ENCODE data around the gene ATG2A.
A peak's percentile ranks its signal among the peaks of the same experiment; 100 is the strongest.

The ATG2A gene

DNA sequence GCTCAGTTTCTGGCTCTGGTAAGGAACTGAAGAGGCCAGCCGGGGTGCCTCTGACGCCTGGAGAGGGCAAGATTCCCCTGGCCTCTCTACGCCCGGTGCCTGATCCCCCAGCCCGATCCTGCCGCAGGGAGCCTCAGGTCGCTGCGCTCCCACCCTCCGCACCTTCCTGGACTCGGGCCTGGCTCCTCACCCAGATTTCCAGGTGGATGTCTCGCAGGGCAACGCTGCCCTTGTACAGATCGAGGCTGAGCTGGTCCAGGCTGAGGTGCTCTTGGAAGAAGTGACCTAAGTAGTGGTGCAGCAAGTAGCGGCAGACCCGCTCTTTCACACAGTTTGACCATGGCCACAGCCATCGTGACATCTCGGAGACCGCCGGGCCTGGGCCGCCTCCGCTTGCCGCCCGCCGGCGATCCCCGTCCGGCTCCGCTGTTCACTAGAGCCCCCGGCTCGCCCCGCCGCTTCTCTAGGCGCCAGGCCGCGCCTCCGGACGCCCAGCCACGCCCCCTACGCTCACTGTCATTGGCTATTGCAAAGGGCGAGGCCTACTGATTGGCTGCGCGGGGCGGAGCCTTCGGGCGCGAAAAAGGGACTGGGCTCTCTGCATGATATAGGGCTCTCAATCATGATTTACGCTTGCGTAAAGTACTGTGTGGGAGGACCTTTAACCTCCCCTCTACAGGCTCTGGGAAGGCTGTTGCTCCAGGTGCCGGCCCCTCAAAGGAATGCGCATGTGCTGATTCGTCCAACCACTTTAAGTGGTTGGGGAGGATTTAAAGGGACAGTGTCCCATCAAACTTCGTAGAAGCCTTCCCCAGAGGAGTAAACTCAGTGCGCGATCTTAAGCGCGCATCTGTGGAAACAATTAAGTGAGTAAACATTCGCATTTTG is at the start of gene ATG2A:
Gene ATG2A, minus strand, starts transcription at position 435 of the 888 bp plus-strand sequence. Its CDS starts 74 bp downstream, at position 361.
- DNase-seq = peak; percentile 99

DNA sequence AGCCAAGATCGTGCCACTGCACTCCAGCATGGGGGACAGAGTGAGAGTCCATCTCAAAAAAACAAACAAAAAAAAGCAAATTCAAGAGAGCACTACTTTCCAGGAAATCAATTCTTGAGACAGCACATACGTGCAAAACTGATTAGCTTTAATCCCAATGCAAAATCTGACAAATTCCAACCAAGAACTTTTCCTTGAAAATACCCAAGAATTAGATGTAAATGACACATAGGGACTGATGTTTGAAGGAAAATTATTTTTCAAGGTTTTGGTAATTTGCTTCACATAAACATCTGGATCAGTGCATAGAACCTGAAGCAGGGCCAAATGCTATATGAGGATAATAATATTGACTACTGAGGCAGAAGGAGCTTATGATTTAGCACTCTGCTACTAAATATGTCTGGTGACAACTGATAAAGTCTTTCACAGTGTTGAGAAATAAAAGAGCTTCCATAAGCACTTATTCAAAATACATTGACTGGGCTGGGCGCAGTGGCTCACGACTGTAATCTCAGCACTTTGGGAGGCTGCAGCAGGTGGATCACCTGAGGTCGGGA is 46.1 kb upstream of the ATG2A start:
- DNase-seq = no peak

DNA sequence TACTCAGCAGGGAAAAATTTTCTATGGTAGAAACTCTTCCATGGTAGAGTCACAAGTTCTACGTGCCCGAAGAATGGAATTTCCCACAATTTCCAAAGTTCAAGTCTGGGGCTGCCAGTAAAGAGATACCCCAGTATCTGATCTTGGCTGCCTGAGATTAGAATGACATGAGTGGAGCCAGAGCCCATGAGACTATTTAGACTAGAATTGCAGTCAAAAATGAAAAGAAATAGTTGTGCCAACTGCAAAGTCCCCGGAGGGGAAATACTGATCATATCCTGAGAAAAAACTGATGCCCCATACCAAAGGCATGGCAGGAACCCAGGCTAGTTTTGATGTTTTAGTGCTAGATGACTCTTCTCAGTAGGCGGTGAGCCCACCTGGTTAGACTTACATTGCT is 43.7 kb upstream of the ATG2A start:
- no peak for DNase-seq

DNA sequence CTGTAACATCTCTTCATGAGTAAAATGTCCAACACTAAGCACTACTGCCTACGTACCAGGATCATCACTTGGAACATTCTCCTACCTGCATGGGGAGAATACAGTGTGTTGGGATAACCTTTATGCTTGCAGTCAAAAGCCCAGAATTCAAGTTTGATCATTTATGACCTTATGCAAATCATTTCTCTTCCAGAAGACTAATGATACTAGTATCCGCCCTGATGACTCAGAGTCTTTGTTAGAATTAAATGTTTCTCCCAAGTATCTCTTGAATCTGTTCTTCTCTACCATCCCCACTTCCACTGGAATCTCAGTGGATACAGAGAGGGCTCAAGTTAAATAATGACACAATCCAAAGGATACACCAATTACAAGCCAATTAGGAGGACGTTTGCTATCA is 42.5 kb upstream of the ATG2A start:
- no peak for DNase-seq

DNA sequence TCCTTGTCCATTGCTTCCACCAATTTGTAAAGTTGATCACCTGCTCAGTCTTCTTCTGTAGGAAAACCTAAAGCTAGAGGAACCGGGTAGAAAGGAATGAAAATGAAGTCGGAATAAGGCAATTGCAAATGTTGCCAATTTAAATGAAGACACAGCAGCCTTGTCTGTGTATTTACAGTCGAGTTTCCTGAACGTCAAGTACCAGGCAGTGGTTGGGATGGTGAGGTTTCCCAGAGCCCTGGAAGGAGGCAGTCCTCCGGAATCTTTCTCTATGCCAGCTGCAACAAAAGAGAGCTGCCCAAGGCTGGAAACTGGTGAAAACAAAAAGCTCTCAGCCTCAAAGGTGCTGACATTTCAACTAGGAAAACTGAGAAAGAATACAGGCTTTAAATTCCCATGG is 37.2 kb upstream of the ATG2A start:
- DNase-seq = no peak

DNA sequence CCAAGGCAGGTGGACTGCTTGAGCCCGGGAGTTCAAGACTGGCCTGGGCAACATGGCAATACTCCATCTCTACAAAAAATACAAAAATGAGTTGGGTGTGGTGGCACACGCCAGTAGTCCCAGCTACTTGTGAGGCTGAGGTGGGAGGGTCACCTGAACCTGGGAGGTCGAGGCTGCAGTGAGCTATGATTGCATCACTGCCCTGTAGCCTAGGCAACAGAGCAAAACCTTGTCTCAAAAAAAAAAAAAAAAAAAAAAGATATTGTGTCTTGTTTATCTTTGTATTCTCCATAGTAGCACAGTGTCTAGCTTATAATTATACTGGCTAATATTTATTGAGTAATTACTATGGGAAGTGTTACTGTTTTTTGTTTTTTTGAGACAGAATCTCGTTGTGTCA is 34.5 kb upstream of the ATG2A start:
- no peak for DNase-seq

DNA sequence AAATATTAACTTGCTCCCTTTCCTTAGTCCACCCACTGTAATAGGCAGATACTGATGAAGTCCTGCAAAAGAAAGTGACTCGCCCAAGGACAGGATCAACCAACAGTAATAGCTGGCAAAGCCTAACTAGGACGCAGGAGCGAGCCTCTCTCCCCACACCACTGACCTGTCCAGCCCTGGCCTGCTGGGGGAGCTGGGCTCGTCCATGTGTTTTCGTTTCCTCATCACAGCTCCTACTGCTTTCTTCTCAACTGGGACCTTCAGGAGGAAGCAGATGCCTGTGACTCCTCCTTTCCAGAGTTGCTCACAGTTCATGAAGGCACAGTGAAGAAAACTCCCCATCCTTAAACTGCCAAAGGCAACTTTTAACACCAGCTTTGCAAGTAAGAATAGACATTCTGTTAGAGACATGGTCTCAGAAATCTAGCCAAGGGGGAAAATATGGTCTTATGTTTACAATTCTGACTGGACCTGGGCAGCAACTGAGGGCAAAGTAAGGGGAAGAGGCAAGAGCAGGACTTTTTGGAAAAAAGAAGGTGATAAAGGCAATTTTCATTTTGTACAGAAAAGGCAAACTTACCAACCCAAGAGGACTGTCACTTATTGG is 30.3 kb upstream of the ATG2A start:
- DNase-seq = no peak

DNA sequence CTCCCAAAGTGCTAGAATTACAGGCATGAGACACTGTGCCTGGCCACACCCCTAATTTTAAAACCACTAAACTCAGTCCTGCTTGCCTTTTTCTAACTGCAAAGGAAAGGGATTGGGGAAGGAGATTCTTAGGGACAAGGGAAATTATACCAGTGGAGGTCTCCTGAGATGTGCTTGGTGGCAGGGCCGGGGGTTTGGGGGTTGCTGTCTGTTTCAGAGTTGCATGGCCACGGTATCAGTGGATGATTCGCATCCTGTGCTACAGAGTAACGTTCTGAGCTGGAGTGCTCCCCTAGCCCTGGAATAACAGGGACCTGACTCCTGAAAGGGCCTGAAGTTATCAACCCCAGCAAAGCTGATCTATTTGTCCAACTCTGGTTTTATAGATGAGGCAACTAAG is 19.5 kb upstream of the ATG2A start:
- no peak for DNase-seq

DNA sequence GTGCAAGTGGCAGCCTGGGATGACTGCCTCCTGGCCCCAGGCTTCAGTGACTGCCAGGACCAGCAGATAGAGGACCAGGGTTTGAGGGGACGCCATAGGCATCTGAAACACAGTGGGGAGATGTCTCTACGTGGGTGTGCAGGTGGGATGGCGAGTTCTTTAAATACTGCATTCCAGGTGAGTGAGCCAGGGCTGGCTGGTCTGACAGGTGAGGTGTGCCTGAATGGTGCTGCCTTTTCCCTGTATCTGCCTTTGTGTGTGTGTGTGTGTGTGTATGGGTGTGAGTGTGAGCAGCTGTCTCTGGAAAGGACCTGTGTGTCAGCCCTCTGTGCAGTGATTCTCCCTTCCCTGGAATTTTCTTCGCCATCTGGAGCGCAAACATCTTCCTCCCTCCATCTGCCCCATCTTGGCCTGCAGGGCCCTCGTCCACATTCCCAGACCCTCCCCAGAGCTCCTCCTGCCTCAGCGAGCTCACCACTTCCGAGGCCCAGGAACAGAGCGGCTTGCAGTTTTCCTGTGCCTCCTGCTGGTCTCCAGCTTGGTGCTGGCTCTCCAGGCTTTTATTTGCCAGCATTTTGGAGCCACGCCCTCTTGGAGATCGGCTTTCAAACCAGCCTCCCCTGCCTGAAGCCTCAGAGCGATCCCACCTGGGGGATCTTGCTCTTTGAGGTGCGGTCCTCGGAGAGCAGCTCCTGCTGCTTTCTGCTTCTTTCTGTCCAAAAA is 18.5 kb upstream of the ATG2A start, which contains the start of gene GPHA2:
Gene GPHA2, minus strand, starts transcription at position 535 of the 723 bp plus-strand sequence. Its CDS starts 433 bp downstream, at position 102.
- DNase-seq = no peak

DNA sequence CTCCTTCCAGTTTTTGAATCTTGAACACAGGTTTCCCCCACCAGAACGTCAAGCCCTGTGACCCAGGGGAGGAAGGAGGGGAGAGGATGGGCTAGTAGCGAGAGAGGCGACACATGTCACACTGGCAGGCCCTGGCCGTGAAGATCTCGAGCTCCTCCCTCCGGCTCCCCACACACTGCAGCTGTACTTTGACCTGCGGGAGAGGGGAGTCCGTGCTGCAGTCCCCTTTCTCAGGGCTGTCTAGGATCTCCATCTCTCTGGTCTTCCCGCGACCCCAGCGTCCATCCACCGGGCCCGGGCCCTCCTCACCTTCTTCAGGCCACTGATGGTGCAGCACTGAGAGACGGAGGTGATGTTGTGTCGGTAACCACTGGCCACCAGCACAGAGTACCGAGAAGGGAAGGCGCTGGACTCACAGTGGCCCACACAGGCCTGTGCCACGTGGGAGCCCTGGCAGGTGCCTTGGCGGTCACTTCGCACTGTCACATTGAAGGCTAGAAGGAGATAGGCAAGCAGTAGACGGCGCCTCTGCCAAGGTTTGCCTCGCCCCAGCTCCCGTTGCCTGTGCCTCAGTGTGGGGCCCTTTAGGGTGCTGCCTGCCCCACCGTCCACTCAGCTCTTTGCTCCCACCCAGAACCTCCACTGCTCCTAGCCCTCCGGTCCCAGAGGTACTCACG is 17.8 kb upstream of the ATG2A start:
- no peak for DNase-seq

DNA sequence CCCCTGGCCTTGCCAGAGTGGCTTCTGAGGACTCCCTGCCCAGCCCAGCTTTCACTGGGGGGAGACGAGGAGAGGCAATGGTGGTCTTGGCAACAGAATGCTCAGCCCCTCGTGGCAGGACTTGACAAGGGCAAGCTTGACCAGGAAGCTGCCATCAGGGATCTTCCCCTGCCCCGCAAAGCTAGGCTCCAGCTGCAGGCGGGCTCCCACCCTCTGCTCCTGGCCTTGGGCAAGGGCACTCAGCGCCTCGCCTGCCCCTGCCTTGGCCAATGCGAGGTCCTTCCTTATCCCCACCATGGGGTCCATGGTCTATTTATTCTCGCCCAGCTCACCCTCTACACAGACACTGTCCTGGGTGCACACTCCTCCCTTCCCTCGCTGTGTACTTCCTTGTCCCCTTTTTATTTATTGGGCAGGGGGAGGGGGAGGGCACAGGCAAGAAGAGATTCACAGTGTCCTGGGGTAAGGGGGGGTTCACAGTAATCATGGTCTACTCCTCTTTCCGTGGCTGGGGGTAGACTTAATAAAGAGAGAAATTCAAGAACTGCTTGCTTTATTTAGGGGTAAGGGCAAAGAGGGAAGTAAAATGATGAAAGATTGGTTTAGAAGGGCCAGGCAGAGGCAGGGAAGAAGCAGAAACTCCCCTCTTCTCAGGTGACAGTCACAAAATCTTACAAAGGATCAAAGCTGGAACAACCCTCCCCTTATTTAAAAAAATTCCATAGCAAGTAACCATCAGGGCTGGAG is 17.1 kb upstream of the ATG2A start:
- DNase-seq = no peak

DNA sequence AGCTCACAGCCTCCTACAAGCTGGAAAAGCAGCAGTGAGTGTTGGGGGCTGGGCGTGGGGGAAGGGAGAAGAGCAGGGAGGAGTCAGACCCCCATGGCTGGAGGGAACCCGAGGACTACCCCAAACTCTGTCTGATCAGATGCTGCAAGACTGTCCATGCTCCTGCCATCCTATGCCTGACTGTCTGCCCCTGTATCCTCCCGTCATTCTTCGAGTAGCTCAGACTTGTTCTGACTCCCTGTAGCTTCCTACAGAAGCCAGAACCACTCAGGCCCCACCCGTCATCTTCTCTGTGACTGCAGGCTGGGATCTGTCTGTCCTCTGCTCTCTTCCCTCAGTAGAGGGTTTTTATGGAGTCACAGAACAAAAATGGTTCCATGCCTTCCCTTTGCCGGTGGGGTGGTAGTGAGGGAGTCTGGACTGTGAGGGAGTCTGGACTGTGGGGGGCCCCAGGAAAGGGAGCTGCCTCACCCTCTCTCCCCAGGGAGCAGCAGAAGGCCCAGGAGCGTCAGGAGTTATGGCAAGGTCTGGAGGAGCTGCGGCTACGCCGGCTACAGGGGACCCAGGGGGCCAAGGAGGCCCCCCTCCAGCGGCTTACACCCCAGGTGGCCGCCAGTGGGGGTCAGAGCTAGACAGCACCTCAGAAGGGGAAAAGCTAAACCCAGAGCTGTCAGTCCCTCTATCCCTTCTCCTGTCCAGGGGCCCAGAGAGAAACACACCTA is 16.4 kb upstream of the ATG2A start:
- no peak for DNase-seq

DNA sequence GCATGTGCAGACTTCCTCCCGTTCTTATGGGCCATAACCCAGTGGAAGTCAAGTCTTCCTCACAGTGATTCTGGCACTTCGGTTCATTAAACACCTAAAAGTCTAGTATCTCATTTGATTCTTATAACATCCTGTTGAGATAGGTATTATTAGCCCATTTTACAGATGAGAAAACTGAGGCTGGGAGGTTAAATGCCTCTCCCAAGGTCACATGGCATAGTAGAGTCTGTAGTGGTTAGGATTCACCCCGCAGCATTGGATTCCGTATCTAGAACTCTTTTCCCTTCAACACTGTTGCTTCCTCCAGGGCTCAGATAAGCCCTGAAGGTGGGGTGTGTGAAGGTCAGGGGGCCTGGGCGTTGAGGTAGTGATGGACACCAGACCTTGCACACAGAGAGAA is 15.3 kb upstream of the ATG2A start:
- DNase-seq = no peak

DNA sequence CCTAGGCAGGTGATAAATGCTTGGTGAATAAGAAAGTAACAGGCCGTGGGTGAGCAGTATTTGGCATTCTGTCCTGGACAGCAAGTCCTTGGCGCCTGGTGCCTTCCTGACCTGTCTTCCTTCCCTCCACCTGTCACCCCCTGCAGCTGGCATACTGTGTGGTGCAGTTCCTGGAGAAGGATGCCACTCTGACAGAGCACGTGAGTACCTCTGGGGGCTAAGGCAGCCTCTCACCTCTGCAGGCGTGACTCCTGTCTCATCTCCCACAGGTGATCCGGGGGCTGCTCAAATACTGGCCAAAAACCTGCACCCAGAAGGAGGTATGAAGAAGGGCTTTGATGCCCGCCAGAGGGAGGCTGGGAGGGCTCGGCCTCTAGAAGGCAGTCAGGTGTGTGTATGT is 14.3 kb upstream of the ATG2A start:
- no peak for DNase-seq

DNA sequence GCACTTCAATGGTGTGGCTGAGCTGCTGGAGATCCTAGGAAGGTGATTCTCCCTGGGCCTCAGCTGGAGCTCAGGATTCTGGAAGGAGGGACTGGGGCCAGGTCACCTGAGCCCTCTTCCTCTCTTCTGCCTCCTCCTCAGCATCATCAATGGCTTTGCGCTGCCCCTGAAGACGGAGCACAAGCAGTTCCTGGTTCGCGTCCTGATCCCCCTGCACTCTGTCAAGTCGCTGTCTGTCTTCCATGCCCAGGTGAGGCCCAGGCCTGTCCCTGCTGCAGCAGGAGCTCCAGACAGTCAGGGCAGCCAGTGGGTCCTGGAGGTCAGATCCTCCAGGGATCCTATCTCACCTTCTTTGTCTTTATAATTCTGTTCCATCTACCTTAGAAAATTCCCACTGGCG is 13.3 kb upstream of the ATG2A start:
- DNase-seq = no peak

DNA sequence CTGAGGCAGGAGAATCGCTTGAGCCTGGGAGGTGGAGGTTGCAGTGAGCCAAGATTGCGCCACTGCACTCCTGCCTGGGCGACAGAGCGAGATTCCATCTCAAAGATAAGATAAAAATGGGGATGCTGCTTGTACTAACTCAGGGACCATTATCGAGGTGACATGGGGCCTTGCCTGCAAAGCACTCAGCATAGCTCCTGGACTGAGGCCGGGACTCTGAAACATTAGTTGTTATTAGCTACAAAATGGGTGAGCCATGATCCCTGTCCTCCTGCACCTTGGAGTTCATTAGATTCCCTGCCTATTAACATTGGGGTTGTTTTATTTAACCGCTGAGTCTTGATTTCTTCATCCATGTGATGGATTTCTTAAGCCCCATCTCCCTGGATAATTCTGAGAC is 12.6 kb upstream of the ATG2A start:
- no peak for DNase-seq

DNA sequence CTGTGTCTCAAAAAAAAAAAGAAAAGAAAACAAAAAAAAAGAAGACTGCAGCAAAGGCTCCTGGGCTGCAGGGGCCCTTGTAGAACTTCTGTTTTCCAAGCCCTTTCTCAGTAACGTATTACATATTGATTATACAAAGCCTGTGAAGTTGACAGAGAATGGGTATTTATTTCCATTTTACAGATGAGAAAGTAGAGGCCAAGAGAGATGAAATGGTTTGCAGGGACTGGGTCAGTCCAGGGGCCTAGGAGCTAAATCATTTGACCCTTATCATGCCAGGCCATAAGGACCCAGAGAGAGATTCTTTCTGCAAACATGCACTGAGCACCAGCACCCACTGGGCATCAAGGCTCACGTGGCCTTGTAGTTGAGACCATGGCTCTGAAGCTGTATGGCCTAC is 11.9 kb upstream of the ATG2A start:
- DNase-seq = no peak

DNA sequence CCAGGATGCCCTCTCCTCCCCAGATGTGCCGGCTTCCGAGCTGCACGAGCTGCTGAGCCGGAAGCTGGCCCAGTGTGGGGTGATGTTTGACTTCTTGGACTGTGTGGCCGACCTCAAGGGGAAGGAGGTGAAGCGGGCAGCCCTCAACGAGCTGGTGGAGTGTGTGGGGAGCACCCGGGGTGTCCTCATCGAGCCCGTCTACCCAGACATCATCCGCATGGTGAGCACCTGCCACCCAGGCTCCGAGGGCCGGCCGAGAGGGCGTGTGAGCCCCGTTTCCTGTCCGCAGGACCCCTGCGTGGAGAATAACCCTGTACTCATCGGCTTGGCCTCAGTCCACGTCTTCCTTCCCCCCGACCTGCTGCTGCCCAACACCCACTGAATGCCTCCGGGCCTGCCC is 9.7 kb upstream of the ATG2A start:
- DNase-seq = no peak

DNA sequence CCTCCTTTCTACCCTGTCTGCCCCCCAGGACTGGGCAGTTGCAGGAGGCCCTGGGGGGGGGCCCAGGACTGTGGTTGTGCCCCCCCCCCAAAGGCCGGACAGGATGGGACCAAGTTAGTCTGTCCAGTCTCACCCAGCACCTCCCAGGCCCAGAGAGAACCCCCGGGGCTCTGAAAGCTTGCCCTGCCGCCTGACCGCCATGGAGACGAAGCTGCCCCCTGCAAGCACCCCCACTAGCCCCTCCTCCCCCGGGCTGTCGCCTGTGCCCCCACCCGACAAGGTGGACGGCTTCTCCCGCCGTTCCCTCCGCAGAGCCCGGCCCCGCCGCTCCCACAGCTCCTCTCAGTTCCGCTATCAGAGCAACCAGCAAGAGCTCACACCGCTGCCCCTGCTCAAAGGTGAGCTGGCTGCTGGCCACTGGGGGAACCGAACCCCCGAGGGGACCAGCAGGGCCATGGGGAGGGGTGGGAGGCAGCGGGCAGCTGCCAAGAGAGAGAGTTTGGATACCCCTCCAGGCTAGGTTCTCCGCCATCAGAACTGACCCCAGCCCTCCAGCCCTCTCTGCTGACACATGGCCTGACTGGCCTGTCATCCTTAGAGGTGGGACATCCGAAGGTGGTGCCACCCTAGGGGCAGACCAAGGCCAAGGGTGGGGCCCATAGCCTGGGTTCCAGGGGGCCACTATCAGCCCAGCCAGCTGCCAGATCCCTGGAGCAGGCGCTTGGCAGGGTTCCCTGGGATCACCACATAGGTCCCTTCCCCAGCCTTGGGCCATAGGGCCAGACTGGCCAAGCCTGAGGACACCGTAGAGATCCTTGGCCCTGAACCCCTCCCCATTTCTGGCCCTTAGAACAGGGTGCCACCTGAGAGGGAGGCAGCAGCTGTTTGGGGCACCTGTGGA is 8.8 kb upstream of the ATG2A start:
- no peak for DNase-seq

DNA sequence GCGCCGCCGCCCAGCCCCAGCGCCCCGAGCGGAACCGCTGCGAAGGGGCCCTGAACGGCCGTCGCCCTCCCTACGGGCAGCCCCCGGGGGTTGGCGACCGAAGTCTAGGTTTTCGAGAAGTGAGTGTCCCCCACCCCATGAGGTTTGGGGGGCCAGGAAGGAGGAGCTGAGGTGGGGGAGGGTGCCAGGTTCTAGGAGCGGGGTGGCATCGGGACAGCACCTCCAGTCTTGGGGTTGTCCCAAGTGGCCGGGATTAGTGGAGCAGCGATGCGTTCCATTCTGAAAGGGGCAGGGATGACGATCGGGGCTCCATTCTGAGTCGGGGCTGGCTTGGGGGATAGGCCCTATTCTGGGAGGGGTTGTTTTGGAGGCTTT is 7.9 kb upstream of the ATG2A start:
- DNase-seq = no peak
